Measurements from ENCODE around the gene PARS2. TPM values are rescaled to one million over a fixed set of nuclear protein-coding genes. Genes with fewer than 3 reads are reported as not detected.

PARS2 gene
- total and polyA plus RNA-seq, 12 donors: 1.2 to 16.1 (median 7.5) TPM

DNA sequence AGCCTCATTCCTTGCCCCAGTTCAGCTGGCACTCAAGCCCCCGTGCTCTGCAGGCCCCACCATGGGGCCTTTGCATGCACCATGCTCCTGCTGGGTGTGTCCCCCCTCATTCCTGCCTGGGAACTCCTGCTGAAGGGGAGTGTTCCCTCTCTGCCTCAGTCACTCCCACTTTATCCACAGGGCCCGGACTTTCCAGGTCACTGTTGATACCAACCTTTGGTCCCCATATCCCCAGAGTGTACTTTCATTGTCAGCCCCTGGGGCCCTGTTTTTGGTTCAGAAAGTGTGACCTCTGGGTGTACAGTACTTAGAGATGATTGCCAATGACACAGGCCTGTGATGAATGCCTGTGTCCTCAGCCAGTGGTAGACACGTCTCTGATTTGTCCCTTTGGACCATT lies 33.9 kb upstream of the PARS2 start:
- 69 to 87% (median 74%) methylated on average over 3 of the region's 3 CpGs for WGBS, 4 donors
- H3K27me3 ChIP-seq: no peaks in the 10 kb centered on the region
- TF ChIP-seq, protein P1, sequence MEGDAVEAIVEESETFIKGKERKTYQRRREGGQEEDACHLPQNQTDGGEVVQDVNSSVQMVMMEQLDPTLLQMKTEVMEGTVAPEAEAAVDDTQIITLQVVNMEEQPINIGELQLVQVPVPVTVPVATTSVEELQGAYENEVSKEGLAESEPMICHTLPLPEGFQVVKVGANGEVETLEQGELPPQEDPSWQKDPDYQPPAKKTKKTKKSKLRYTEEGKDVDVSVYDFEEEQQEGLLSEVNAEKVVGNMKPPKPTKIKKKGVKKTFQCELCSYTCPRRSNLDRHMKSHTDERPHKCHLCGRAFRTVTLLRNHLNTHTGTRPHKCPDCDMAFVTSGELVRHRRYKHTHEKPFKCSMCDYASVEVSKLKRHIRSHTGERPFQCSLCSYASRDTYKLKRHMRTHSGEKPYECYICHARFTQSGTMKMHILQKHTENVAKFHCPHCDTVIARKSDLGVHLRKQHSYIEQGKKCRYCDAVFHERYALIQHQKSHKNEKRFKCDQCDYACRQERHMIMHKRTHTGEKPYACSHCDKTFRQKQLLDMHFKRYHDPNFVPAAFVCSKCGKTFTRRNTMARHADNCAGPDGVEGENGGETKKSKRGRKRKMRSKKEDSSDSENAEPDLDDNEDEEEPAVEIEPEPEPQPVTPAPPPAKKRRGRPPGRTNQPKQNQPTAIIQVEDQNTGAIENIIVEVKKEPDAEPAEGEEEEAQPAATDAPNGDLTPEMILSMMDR (IDR thresholded peaks at IDR 0.05): no peak
- no peak for TF ChIP-seq POLR2A (IDR thresholded peaks at IDR 0.05)
- intact Hi-C loops (cut with DNase I): no loop called here
- peaks cover 0 to 14% of the 10 kb centered on the region in 2 donors for H3K4me1 ChIP-seq (replicated peaks in 1 of 2)
- H3K9me3 ChIP-seq (replicated peaks in 1 of 3): no peaks in the 10 kb centered on the region
- H3K4me3 ChIP-seq: no peak overlapping the region
- no peak overlapping the region for H3K27ac ChIP-seq
- no peak for DNase-seq
- H3K36me3 ChIP-seq (replicated peaks in 1 of 2): no peaks in the 10 kb centered on the region

DNA sequence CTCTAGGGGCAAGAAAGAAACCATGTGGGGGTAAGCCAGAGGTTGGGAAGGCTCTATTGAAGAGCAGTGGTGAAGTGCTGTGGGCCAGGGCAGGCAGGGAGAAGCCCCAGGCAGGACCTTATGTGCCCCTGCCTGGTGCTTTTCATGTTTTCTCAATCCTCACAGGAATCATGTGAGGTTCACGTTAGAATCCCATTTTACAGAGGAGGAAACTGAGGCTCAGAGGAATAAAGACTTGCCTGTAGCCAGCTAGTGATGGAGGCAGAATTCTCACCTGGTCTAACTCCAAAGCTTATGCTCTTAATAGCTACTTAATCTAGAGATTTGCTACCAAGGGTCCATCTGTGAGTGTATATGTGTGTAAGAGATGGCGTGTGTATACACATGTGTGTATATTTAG lies 32.6 kb upstream of the PARS2 start:
- TF ChIP-seq POLR2A (IDR thresholded peaks at IDR 0.05): no peak
- TF ChIP-seq, protein P1 (IDR thresholded peaks at IDR 0.05): no peak
- Histone ChIP-seq H3K36me3 (replicated peaks in 1 of 2) (no peaks in the 10 kb centered on the region), H3K27ac (no peak overlapping the region), H3K4me3 (no peak overlapping the region), H3K9me3 (replicated peaks in 1 of 3) (peaks cover 0 to 3% (median 0%) of the 10 kb centered on the region in 3 donors), H3K27me3 (no peaks in the 10 kb centered on the region), H3K4me1 (replicated peaks in 1 of 2) (peaks cover 0 to 13% of the 10 kb centered on the region in 2 donors)
- intact Hi-C loops (cut with DNase I): no loop called here
- DNase-seq: no peak
- WGBS, 4 donors: 91 to 100% (median 96%) methylated on average over 2 of the region's 2 CpGs

DNA sequence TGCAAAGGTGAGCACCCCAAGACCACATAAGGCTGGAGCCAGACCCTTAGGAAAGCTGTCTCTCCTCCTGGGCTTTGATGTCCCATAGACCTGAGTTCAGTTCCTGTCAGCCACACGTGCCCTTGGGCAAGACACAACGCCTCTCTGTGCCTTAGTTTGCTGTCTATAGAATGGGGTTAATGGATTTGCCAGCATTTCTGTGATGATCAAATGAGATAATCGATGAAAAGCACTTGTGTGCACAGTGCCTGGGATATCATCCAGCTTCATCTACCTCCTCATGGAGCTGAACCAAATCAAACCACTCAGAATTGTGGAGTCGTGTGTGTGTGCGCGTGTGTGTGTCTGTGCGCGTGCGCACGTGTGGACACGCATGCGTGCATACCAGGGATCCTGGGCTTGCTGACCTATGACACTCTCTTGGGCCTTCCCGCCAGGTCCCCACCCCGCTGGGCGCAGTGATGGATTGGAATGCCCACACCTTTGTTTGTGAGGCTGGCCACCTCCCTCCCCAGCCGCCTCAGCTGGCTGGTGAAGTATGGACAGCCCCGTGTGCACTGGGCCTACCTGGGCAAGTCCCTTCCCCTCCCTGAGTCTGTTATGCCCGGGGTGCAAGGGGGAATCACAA lies 31.6 kb upstream of the PARS2 start:
- Histone ChIP-seq H3K27ac (no peak overlapping the region), H3K36me3 (replicated peaks in 1 of 2) (no peaks in the 10 kb centered on the region), H3K27me3 (no peaks in the 10 kb centered on the region), H3K4me1 (replicated peaks in 1 of 2) (peaks cover 0 to 4% of the 10 kb centered on the region in 2 donors), H3K9me3 (replicated peaks in 1 of 3) (peaks cover 0 to 4% (median 0%) of the 10 kb centered on the region in 3 donors), H3K4me3 (no peak overlapping the region)
- intact Hi-C loops (cut with DNase I): no loop called here
- DNase-seq: no peak
- no peak for TF ChIP-seq POLR2A (IDR thresholded peaks at IDR 0.05)
- 82 to 93% (median 92%) methylated on average over 9 to 18 of the region's 18 CpGs for WGBS, 4 donors

DNA sequence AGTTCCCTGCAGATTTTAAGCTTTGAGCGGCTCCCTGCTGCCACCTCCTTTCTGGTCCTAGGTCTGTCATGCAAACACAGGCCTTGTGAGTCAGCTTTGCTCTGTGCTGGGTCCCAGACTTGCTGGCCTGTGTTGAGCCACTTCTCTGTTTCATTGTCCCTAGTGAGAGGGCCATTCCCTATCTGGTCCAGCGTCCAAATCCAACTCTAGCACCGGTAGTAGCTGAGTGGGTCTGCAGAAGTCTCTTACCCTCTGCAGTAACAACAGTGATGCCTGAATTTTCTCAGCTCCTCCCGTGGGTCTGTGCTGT lies 31.0 kb upstream of the PARS2 start:
- H3K36me3 ChIP-seq (replicated peaks in 1 of 2): no peaks in the 10 kb centered on the region
- no peak for DNase-seq
- intact Hi-C loops (cut with DNase I): no loop called here
- no peak for TF ChIP-seq POLR2A (IDR thresholded peaks at IDR 0.05)
- TF ChIP-seq, protein P1 (IDR thresholded peaks at IDR 0.05): no peak
- H3K27ac ChIP-seq: no peak overlapping the region
- 72 to 90% (median 80%) methylated on average over 4 of the region's 4 CpGs for WGBS, 4 donors
- H3K27me3 ChIP-seq: no peaks in the 10 kb centered on the region
- peaks cover 0 to 4% (median 0%) of the 10 kb centered on the region in 3 donors for H3K9me3 ChIP-seq (replicated peaks in 1 of 3)
- H3K4me3 ChIP-seq: no peak overlapping the region
- no peaks in the 10 kb centered on the region for H3K4me1 ChIP-seq (replicated peaks in 1 of 2)
